22Rv1 (cell line): Measurements from ENCODE around the gene IQCE.

Experiments used
- CTCF ChIP-seq: fragments of 450-650 bp; IDR thresholded peaks from 2 replicates; pipeline ENCODE4 v1.5.1; 2017; ENCODE audit warnings: mild to moderate bottlenecking
- ZFX ChIP-seq: fragments of 450-650 bp; IDR thresholded peaks from 2 replicates; pipeline ENCODE4 v1.6.1; 2017; ENCODE audit warnings: antibody characterized with exemption, borderline replicate concordance

GRCh38 chr7:2621948-2622640 is 63.3 kb downstream of the IQCE start:
- no peak for TF ChIP-seq CTCF
- no peak for TF ChIP-seq ZFX
